GM19035 (cell line): ENCODE data around the gene FGF12.

Source experiments
- ATAC-seq: cut with Tn5 transposase; IDR thresholded peaks from one replicate; pipeline ENCODE4 v1.9.1; 2021; ENCODE audit not compliant: unreplicated experiment

FGF12 gene

GRCh38 chr3:192212335-192212734 is 515.0 kb downstream of the FGF12 start:
- no peak for ATAC-seq

- ATAC-seq = no peak
Observed at GRCh38 chr3:192207651-192208050, 519.7 kb downstream of the FGF12 start.

DNA sequence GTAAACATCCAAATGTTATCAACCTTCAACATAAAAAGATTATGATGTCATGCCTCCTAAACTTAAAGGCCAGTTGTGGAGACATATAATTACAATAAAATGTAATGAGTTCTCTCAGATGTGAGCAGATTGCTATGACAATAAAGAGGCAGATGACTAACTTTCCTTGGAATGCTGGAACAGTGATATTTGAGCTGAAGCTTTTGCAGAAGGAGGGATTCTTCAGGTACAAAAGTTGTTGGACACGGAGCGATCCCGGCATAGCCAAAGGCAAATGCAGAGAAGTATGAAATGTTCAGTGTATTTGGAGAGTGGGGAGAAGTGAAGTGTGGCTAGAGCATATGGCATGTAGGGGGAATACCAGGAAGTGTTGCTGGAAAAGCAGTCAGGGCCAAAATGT is 520.1 kb downstream of the FGF12 start:
- no peak for ATAC-seq

DNA sequence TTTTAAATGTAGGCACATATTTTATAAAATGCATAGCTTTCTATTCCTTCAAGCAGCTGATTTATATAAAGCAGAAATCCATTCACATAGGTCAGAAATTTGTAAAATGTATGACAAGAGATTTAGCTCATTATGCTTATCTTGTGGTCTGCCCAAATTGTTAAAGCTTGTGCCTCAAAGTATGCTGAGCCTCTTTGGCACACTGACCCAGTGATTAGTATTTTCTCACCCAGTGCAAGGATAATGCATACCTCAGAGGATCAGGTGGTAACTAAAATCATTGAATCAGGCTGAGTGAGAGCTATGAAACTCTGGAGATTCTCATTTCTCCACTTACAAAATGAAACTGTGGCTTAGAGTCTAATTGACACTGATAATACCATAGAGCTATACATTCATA is 533.3 kb downstream of the FGF12 start:
- no peak for ATAC-seq

GRCh38 chr3:192188218-192188835 is 539.0 kb downstream of the FGF12 start:
- peak; percentile 93 for ATAC-seq

DNA sequence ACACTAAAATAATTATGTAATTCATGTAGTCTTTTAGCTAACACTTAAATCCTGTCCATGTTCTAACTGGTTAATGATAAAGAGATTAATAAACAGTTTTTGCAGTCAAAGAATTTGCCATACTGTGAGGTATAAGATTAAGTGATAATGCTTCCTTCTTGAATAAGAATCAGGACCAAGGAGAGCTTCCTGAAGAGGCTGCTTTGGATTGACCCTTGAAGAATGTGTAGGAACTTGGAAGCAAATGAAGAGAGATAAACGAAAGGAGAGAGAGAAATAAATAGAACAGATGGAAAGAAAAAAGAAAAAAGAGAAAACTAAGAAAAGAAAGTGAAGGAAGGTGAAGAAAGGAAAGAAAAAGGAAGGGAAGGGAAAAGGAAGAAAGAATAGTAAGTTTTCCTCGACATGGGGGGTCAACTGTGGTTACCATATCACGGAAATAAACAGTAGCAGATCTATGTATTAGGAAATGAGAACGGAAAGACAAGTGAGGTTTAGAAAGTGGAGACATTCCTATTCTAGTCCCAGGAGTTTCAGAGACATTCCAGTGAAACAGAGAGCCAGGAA is 539.8 kb downstream of the FGF12 start:
- no peak for ATAC-seq

DNA sequence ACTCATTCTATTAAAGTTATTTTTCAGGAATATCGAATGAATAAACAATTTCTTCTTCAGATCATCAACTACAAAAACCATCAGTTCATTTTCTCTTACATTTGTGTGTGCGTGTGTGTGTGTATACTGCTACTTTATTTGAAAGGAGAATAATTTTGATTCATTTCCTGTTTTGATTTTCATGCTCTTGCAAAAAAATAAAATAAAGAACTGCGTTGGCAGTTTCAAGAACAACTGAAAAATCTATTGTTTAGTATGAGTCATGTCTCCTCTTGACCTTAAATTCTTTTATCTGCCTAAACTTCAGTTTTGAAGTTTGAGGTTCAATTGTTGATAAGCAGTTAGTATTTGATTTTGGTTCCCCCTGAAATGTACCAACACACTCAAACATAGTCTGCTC is 540.8 kb downstream of the FGF12 start:
- no peak for ATAC-seq

DNA sequence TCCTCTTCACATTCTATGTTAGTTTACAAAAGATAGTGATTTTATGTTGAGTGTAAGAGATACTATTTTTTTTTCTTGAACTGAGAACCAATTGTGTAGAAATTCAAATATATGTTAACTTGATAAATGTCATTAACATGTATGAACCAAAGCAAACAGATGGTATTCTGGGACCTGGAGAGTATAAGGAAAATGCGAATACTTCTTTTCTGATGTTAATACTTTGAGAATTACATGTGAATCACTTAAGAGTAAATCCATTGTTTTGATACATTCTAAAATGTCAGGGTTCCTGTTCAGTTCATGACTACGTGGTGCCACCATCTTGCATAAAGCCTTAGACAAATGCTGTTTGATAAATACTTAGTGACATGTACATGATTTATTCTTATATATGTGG is 541.3 kb downstream of the FGF12 start:
- no peak for ATAC-seq

DNA sequence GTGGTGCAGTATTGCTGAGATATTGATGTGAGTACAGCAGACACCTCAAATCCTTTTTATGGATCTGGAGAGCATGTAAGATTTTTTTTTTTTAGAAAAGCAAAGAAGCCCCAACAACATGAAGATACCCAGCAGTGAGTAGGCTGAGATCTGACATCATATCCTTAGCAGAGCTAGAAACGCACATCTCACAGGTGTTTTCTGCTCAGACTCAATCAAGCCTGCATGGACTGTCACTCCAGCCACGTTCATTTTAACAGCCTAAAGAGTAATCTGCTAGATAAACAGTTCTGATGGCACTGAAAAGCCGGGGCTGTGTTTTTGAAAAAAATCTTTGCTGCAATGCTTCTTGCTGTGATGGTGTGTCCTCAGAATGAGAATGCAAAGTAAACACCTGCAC is 544.2 kb downstream of the FGF12 start:
- ATAC-seq = no peak

DNA sequence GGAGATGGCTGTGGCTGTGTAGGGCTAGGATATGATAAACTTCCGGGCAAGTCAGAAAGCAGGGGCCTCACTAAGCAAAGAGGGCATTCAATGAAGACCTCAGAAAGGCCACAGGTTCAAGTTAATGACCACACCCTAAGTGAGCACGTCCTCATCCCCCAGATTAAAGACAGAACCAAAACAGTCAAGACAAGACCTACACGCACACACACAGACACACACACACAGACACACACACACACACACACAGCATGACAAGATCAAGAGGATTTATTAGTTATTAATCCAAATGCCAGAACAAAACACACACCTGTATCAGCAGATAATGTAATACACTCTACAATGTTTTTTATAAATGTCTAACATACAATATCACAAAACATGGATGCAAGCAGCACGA is 546.2 kb downstream of the FGF12 start:
- no peak for ATAC-seq

DNA sequence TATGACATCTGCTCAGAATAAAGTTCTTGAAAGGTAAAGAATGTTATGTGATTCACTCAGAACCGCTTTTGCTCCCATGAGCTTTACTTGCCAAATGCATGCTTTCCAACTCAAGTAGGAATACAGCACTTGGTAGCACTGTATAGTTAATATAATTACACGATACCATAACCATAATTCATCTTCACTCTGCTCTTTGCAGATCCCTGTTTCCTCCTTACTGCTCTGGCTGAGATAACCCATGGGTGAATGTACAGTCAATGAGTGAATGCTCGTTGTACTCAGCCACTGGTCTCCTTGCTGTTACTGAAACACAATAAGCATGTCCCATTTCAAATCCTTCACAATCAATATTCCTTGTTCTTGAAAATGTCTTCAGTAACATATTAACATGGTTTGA is 550.0 kb downstream of the FGF12 start:
- ATAC-seq = no peak

GRCh38 chr3:192174283-192174682 is 553.1 kb downstream of the FGF12 start:
- ATAC-seq = no peak

GRCh38 chr3:192171213-192171612 is 556.1 kb downstream of the FGF12 start:
- no peak for ATAC-seq

- ATAC-seq = no peak
Observed at GRCh38 chr3:192170659-192171058, 556.7 kb downstream of the FGF12 start.

DNA sequence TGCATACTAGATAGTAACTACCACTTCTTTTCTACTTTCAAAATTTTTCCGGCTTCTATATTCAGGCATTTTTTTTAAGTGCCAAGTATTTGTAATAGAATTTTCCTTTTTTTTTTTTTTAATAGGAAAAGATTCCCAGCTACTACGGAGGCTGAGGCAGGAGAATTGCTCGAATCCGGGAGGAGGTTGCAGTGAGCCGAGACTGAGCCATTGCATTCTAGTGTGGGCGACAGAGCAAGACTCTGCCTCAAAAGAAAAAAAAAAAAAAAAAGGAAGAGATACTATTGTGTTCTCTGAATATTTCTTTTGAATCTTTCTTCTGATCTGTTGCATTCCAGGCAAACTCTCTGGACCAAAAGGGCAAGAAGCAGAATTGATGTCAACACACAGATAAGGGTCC is 557.3 kb downstream of the FGF12 start:
- ATAC-seq = no peak

GRCh38 chr3:192169332-192169915 is 557.9 kb downstream of the FGF12 start:
- no peak for ATAC-seq

DNA sequence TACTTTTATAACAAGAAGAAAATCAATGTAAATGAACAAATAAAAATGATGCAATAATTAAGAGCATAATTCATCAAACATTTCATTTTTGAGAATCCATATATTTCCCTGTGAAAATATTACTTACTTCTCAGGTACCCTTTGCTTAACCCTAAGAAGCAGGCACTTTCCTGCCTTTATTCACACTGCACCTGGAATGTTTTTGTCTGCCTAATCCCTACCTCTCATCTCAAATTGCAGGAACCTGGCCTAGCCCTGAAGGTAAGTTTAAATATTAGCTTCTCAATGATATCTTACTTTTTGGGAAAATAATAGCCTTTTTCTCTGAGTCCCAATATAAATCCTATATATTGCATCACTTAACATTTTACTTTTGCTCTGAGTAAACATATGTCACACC is 559.1 kb downstream of the FGF12 start:
- ATAC-seq = no peak

DNA sequence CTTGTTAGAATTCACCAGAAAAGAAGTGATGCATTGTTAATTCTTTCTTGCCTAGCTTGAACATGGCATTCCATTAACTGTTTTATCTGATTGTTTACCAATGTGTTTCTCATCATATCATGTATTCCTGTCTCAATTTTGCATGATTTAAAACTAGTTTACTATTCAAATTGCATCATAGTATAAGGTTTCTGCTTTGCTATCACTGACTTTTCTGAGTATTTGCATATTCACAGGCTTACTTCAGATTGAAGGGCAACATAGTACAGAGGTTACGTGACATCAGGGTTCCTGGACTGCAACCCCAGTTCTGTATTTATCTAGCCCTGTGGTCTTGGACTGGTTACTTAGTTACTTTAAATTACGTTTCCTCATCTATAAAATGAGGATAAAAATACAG is 561.8 kb downstream of the FGF12 start:
- ATAC-seq = no peak

- ATAC-seq = no peak
Observed at GRCh38 chr3:192161661-192162060, 565.7 kb downstream of the FGF12 start.

DNA sequence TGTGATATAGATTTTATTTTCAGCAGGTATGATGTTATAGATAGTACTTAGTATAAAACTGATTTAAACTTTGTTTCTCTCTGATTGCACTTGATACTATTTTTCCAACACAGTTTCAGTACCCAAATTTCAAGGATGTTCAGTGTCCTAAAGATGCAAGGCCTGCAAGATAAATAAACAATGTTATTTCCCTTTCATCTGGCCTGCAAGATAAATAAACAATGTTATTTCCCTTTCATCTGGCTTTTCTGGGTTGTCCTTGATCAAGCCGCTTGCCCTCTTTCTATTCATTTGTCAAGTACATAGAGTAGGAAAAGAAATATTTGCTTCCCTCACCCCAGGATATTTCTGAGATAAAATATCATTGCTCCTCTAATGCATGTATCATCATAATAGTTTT is 571.0 kb downstream of the FGF12 start:
- ATAC-seq = no peak

DNA sequence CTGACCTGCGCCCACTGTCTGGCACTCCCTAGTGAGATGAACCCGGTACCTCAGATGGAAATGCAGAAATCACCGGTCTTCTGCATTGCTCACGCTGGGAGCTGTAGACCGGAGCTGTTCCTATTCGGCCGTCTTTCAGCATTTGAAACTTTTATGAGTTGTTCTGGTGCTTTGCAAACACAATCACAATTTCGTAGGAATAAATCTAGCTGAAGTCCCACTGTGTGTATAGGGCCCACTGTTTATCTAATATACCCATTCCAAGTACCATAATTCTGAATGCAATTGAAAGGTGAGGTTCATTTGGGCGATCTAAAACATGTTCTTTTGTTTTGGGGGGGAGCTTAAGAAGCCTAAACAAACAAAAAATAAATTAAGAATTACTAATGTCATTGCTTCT is 572.1 kb downstream of the FGF12 start:
- ATAC-seq = no peak

DNA sequence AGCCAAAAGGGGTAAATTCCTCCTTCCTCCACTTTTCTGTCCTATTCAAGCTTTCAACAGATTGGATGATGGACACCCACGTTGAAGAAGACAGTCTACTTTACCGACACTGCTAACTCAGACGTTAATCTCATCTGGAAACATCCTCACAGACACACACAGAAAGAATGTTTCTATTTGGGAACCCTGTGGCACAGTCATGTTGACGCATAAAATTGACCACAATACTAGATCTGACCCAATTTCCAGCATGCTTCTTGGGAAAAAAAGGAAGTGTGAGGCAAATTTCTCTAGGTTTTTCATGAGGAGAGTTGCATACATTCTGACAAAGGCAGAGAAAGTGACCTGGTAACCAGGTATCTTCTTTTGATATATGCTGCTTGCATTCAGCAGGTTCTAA is 594.1 kb downstream of the FGF12 start:
- ATAC-seq = no peak
